Loucy (cell line): ENCODE data around the gene SPDYC.

Source experiments
- H2AFZ ChIP-seq: fragments of 200-600 bp; sonication (generic); 2 replicates; pipeline ENCODE4 v1.6.0; 2016; ENCODE audit warnings: antibody characterized with exemption, mild to moderate bottlenecking, low read length, moderate library complexity
- H3F3A ChIP-seq: fragments of 200-600 bp; 2 replicates; pipeline ENCODE4 v1.6.0; 2016; ENCODE audit warnings: antibody characterized with exemption, low read depth, mild to moderate bottlenecking
- H3K27me3 ChIP-seq: fragments of 200-600 bp; sonication (generic); 2 replicates; pipeline ENCODE4 v1.6.1; 2014; ENCODE audit warnings: low read length, mild to moderate bottlenecking; ENCODE audit not compliant: insufficient read depth, poor library complexity, severe bottlenecking
- H3K36me3 ChIP-seq: fragments of 200-600 bp; sonication (generic); 2 replicates; pipeline ENCODE4 v1.6.1; 2016; ENCODE audit warnings: low read length; ENCODE audit not compliant: insufficient read depth
- H3K4me1 ChIP-seq: fragments of 200-600 bp; sonication (generic); 2 replicates; pipeline ENCODE4 v1.5.1; 2014; ENCODE audit warnings: low read length, mild to moderate bottlenecking; ENCODE audit not compliant: insufficient read depth, poor library complexity, severe bottlenecking
- H3K4me2 ChIP-seq: fragments of 200-600 bp; sonication (generic); 2 replicates; pipeline ENCODE4 v1.6.0; 2014; ENCODE audit warnings: antibody characterized with exemption, low read length, low read depth, mild to moderate bottlenecking; ENCODE audit not compliant: poor library complexity, severe bottlenecking
- H3K4me3 ChIP-seq: fragments of 200-600 bp; sonication (generic); 2 replicates; pipeline ENCODE4 v1.5.1; 2014; ENCODE audit warnings: low read length, mild to moderate bottlenecking, mixed read lengths; ENCODE audit not compliant: poor library complexity, severe bottlenecking
- H3K79me2 ChIP-seq: fragments of 200-600 bp; sonication (generic); 2 replicates; pipeline ENCODE4 v1.6.1; 2014; ENCODE audit warnings: low read length; ENCODE audit not compliant: insufficient read depth
- H3K9ac ChIP-seq: fragments of 200-600 bp; sonication (generic); 2 replicates; pipeline ENCODE4 v1.6.0; 2014; ENCODE audit warnings: mild to moderate bottlenecking, low read depth, low read length, moderate library complexity; ENCODE audit not compliant: poor library complexity, severe bottlenecking
- H3K9me2 ChIP-seq: fragments of 200-600 bp; sonication (generic); replicated peaks from 2 replicates; pipeline ENCODE4 v1.6.1; 2016; ENCODE audit warnings: low read depth, low read length, mixed read lengths
- H3K9me3 ChIP-seq: fragments of 200-600 bp; sonication (generic); 2 replicates; pipeline ENCODE4 v1.6.1; 2014; ENCODE audit warnings: mild to moderate bottlenecking, antibody characterized with exemption, low read length, low read depth; ENCODE audit not compliant: insufficient read depth
- H4K20me1 ChIP-seq: fragments of 200-600 bp; sonication (generic); 2 replicates; pipeline ENCODE4 v1.6.0; 2014; ENCODE audit warnings: antibody characterized with exemption, low read length, mild to moderate bottlenecking; ENCODE audit not compliant: insufficient read depth, poor library complexity, severe bottlenecking
- EZH2phosphoT487 ChIP-seq: fragments of 200-600 bp; IDR thresholded peaks from 2 replicates; pipeline ENCODE4 v1.6.1; 2018; ENCODE audit warnings: antibody characterized with exemption, mild to moderate bottlenecking, moderate library complexity, borderline replicate concordance
- TF ChIP-seq, protein P1 (sequence below): fragments of 200-600 bp; sonication (generic); conservative IDR thresholded peaks from 2 replicates; pipeline ENCODE4 v1.5.1; 2014; ENCODE audit warnings: mild to moderate bottlenecking, antibody characterized with exemption, low read length

Gene SPDYC

GRCh38 chr11:65184146-65184545, 14.1 kb downstream of the SPDYC start:
- no peaks in the 10 kb centered on the region for H3F3A ChIP-seq
- no peaks in the 10 kb centered on the region for H3K27me3 ChIP-seq
- H3K4me1 ChIP-seq: peaks cover 22% of the 10 kb centered on the region
- H3K79me2 ChIP-seq: peaks cover 24% of the 10 kb centered on the region
- peaks cover 7% of the 10 kb centered on the region; the same call in 1 of the 2 replicates for H3K36me3 ChIP-seq
- no peaks in the 10 kb centered on the region for H3K9me3 ChIP-seq
- peak overlapping the region; percentile 97 for H3K9ac ChIP-seq
- no peaks in the 10 kb centered on the region for H4K20me1 ChIP-seq
- TF ChIP-seq, protein P1, sequence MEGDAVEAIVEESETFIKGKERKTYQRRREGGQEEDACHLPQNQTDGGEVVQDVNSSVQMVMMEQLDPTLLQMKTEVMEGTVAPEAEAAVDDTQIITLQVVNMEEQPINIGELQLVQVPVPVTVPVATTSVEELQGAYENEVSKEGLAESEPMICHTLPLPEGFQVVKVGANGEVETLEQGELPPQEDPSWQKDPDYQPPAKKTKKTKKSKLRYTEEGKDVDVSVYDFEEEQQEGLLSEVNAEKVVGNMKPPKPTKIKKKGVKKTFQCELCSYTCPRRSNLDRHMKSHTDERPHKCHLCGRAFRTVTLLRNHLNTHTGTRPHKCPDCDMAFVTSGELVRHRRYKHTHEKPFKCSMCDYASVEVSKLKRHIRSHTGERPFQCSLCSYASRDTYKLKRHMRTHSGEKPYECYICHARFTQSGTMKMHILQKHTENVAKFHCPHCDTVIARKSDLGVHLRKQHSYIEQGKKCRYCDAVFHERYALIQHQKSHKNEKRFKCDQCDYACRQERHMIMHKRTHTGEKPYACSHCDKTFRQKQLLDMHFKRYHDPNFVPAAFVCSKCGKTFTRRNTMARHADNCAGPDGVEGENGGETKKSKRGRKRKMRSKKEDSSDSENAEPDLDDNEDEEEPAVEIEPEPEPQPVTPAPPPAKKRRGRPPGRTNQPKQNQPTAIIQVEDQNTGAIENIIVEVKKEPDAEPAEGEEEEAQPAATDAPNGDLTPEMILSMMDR: no peak
- TF ChIP-seq EZH2phosphoT487: no peak
- H3K9me2 ChIP-seq: no peaks in the 10 kb centered on the region
- H3K4me2 ChIP-seq: peak overlapping the region; percentile 80
- H2AFZ ChIP-seq: no peak overlapping the region
- H3K4me3 ChIP-seq: no peak overlapping the region

- no peak overlapping the region for H2AFZ ChIP-seq
- peaks cover 24% of the 10 kb centered on the region for H3K79me2 ChIP-seq
- peaks cover 22% of the 10 kb centered on the region for H3K4me1 ChIP-seq
- no peak overlapping the region for H3K4me3 ChIP-seq
- H4K20me1 ChIP-seq: no peaks in the 10 kb centered on the region
- TF ChIP-seq, protein P1: no peak
- no peak for TF ChIP-seq EZH2phosphoT487
- no peaks in the 10 kb centered on the region for H3K27me3 ChIP-seq
- peaks cover 15% of the 10 kb centered on the region; the same call in 1 of the 2 replicates for H3K36me3 ChIP-seq
- H3K9me3 ChIP-seq: no peaks in the 10 kb centered on the region
- no peak overlapping the region for H3K4me2 ChIP-seq
- no peaks in the 10 kb centered on the region for H3F3A ChIP-seq
- H3K9ac ChIP-seq: no peak overlapping the region
- H3K9me2 ChIP-seq: no peaks in the 10 kb centered on the region
These were observed 15.1 kb downstream of the SPDYC start for GRCh38 chr11:65185171-65185570.

GRCh38 chr11:65185869-65186341, 15.9 kb downstream of the SPDYC start:
- Histone ChIP-seq H3K79me2 (peaks cover 24% of the 10 kb centered on the region), H3K9me3 (no peaks in the 10 kb centered on the region), H3K27me3 (no peaks in the 10 kb centered on the region), H3K4me2 (no peak overlapping the region), H3K4me1 (peaks cover 16% of the 10 kb centered on the region), H3K9ac (no peak overlapping the region), H4K20me1 (no peaks in the 10 kb centered on the region), H3K4me3 (no peak overlapping the region), H2AFZ (no peak overlapping the region), H3K36me3 (peaks cover 19% of the 10 kb centered on the region; the same call in 1 of the 2 replicates), H3K9me2 (no peaks in the 10 kb centered on the region), H3F3A (no peaks in the 10 kb centered on the region)
- no peak for TF ChIP-seq EZH2phosphoT487
- TF ChIP-seq, protein P1: peak; percentile 44
